H1 (cell line): ENCODE results near the gene KLRD1. TPM values are rescaled to one million over a fixed set of nuclear protein-coding genes. Genes with fewer than 3 reads are reported as not detected.

Experiments
- CTCF ChIA-PET: fragments of 300-600 bp; sonication (Branson Sonifier 250); formaldehyde crosslinking; loops from one replicate; lab custom pipeline; 2021; ENCODE audit not compliant: partially characterized antibody; lab: Charles Lee
- POLR2A ChIA-PET: fragments of 300-600 bp; sonication (Branson Sonifier 250); formaldehyde crosslinking; loops from one replicate; lab custom pipeline; 2021; ENCODE audit warnings: inconsistent platforms; ENCODE audit not compliant: partially characterized antibody; lab: Charles Lee
- DNase-seq, 2 experiments: peaks; one replicate each; pipeline versions ENCODE4 v3.0.0 to v3.0.0-alpha.2; 2010 to 2022; ENCODE audit warnings: low spot score in 2 of 2, low read depth in 1 of 2, mixed read lengths in 1 of 2
- FAIRE-seq: peaks from 2 replicates; lab custom pipeline; 2011; peaks lifted over from hg19 to GRCh38; lab: Jason Lieb, UNC
- H2AFZ ChIP-seq: 2 replicates; pipeline ENCODE4 v1.8.1; 2012; ENCODE audit warnings: low read length, inconsistent platforms
- H2AK5ac ChIP-seq: 2 replicates; pipeline ENCODE4 v1.6.1; 2013; ENCODE audit warnings: low read depth, low read length
- H2BK120ac ChIP-seq: replicated peaks from 2 replicates; pipeline ENCODE3; 2013; ENCODE audit warnings: low read depth, low read length, inconsistent platforms
- H2BK12ac ChIP-seq: 2 replicates; pipeline ENCODE4 v1.6.1; 2013; ENCODE audit warnings: low read depth, low read length
- H2BK15ac ChIP-seq: 2 replicates; pipeline ENCODE4 v1.6.1; 2013; ENCODE audit warnings: low read length
- H2BK20ac ChIP-seq: 2 replicates; pipeline ENCODE4 v1.6.1; 2013; ENCODE audit warnings: low read length
- H2BK5ac ChIP-seq: 2 replicates; pipeline ENCODE4 v1.6.1; 2013; ENCODE audit warnings: low read depth, low read length
- H3K14ac ChIP-seq: 2 replicates; pipeline ENCODE4 v1.6.1; 2013; ENCODE audit warnings: inconsistent platforms; ENCODE audit not compliant: insufficient read length
- H3K18ac ChIP-seq: 2 replicates; pipeline ENCODE4 v1.6.1; 2013; ENCODE audit warnings: low read length; ENCODE audit errors: extremely low read depth
- H3K23ac ChIP-seq: 2 replicates; pipeline ENCODE4 v1.6.1; 2013; ENCODE audit warnings: inconsistent platforms; ENCODE audit not compliant: insufficient read length
- H3K23me2 ChIP-seq: 2 replicates; pipeline ENCODE4 v1.6.1; 2013; ENCODE audit warnings: low read depth, low read length
- H3K27ac ChIP-seq: 2 replicates; pipeline ENCODE4 v1.6.1; 2011; ENCODE audit warnings: low read depth, low read length, inconsistent platforms
- H3K27me3 ChIP-seq, 4 experiments: replicated peaks in 1 of 4; 1 replicate in 1 of 4; 2 replicates in 3 of 4; pipeline versions ENCODE4 v1.6.1 to v1.8.1; 2011 to 2013; ENCODE audit warnings: low read length in 3 of 4, mild to moderate bottlenecking in 3 of 4, inconsistent platforms in 2 of 4, mixed read lengths in 2 of 4, moderate library complexity in 1 of 4; ENCODE audit not compliant: control insufficient read depth in 3 of 4, insufficient read depth in 3 of 4; ENCODE audit errors: extremely low read depth in 1 of 4
- H3K36me3 ChIP-seq, 4 experiments: 2 replicates each; pipeline versions ENCODE4 v1.6.1 to v1.8.1; 2011 to 2013; ENCODE audit warnings: mild to moderate bottlenecking in 4 of 4, low read length in 3 of 4, moderate library complexity in 2 of 4, control low read depth in 1 of 4, inconsistent platforms in 1 of 4; ENCODE audit not compliant: insufficient read depth in 4 of 4, control insufficient read depth in 2 of 4
- H3K4ac ChIP-seq: replicated peaks from 2 replicates; pipeline ENCODE3; 2013; ENCODE audit warnings: low read length, low read depth, mixed read lengths, inconsistent platforms; ENCODE audit not compliant: insufficient read length
- H3K4me1 ChIP-seq, 4 experiments: replicated peaks in 1 of 4; 1 replicate in 1 of 4; 2 replicates in 3 of 4; pipeline versions ENCODE4 v1.6.1 to v1.8.1; 2011 to 2013; ENCODE audit warnings: low read length in 3 of 4, inconsistent platforms in 2 of 4, mixed read lengths in 1 of 4; ENCODE audit not compliant: insufficient read depth in 4 of 4, control insufficient read depth in 3 of 4
- H3K4me2 ChIP-seq, 2 experiments: 2 replicates each; pipeline versions ENCODE4 v1.6.1 to v1.8.1; 2011 to 2013; ENCODE audit warnings: low read depth in 2 of 2, low read length in 2 of 2, control low read depth in 1 of 2, inconsistent platforms in 1 of 2, mild to moderate bottlenecking in 1 of 2; ENCODE audit not compliant: insufficient read depth in 1 of 2
- H3K4me3 ChIP-seq, 4 experiments: fragments of 200-600, 300-600 bp in 1 of 4; sonication (generic), shearing (Covaris generic), sonication (Bioruptor Twin) in 1 of 4; 2 replicates each; pipeline versions ENCODE4 v1.5.1 to v1.8.1; 2011 to 2016; ENCODE audit warnings: low read length in 4 of 4, low read depth in 3 of 4, control low read depth in 2 of 4, inconsistent platforms in 2 of 4, mild to moderate bottlenecking in 2 of 4, mixed read lengths in 1 of 4, moderate library complexity in 1 of 4; ENCODE audit not compliant: insufficient read depth in 2 of 4; ENCODE audit errors: extremely low read depth in 1 of 4
- H3K56ac ChIP-seq: replicated peaks from 2 replicates; pipeline ENCODE3; 2013; ENCODE audit warnings: low read depth, mild to moderate bottlenecking, mixed read lengths, low read length, inconsistent platforms; ENCODE audit not compliant: insufficient read length
- H3K79me1 ChIP-seq: 2 replicates; pipeline ENCODE4 v1.6.1; 2013; ENCODE audit warnings: low read depth, low read length, control low read depth
- H3K79me2 ChIP-seq, 2 experiments: 2 replicates each; pipeline versions ENCODE4 v1.6.1 to v1.8.1; 2012 to 2013; ENCODE audit warnings: low read length in 2 of 2, mild to moderate bottlenecking in 2 of 2, inconsistent platforms in 1 of 2; ENCODE audit not compliant: insufficient read depth in 2 of 2, control insufficient read depth in 1 of 2
- H3K9ac ChIP-seq, 4 experiments: replicated peaks in 1 of 4; 1 replicate in 1 of 4; 2 replicates in 3 of 4; pipeline versions ENCODE4 v1.6.1 to v1.8.1; 2011 to 2013; ENCODE audit warnings: low read depth in 3 of 4, low read length in 3 of 4, control low read depth in 2 of 4, mild to moderate bottlenecking in 2 of 4, moderate library complexity in 2 of 4, inconsistent platforms in 1 of 4; ENCODE audit errors: extremely low read depth in 1 of 4
- H3K9me3 ChIP-seq, 2 experiments: 2 replicates each; pipeline versions ENCODE4 v1.6.1 to v1.8.1; 2012 to 2013; ENCODE audit warnings: mild to moderate bottlenecking in 2 of 2, moderate library complexity in 2 of 2, control low read depth in 1 of 2, inconsistent platforms in 1 of 2, low read depth in 1 of 2, low read length in 1 of 2, mixed read lengths in 1 of 2; ENCODE audit not compliant: insufficient read depth in 2 of 2
- H4K20me1 ChIP-seq, 2 experiments: replicated peaks in 1 of 2; 2 replicates each; pipeline versions ENCODE3 to v1.8.1; 2011 to 2013; ENCODE audit warnings: inconsistent platforms in 2 of 2, low read length in 2 of 2, mild to moderate bottlenecking in 1 of 2; ENCODE audit not compliant: insufficient read depth in 2 of 2, control insufficient read depth in 1 of 2
- H4K5ac ChIP-seq: 2 replicates; pipeline ENCODE4 v1.6.1; 2013; ENCODE audit warnings: low read length, low read depth, mixed read lengths, inconsistent platforms; ENCODE audit not compliant: insufficient read length
- H4K8ac ChIP-seq: 2 replicates; pipeline ENCODE4 v1.8.0; 2013; ENCODE audit warnings: mild to moderate bottlenecking, moderate library complexity, low read length, inconsistent platforms; ENCODE audit not compliant: insufficient read depth; ENCODE audit errors: extremely low read depth
- H4K91ac ChIP-seq: replicated peaks from 2 replicates; pipeline ENCODE3; 2013; ENCODE audit warnings: low read length, mixed read lengths, inconsistent platforms; ENCODE audit not compliant: insufficient read length
- JUND ChIP-seq: IDR thresholded peaks from 2 replicates; pipeline ENCODE4 v1.6.1; 2011; ENCODE audit warnings: mild to moderate bottlenecking, improper control_type of control experiment, low read length
- RBBP5 ChIP-seq: IDR thresholded peaks from 2 replicates; pipeline ENCODE4 v1.7.1; 2012; ENCODE audit warnings: low read depth, mild to moderate bottlenecking, inconsistent platforms, low read length, moderate library complexity, borderline replicate concordance
- SP2 ChIP-seq: IDR thresholded peaks from 2 replicates; pipeline ENCODE4 v1.6.1; 2012; ENCODE audit warnings: mild to moderate bottlenecking, low read length, inconsistent platforms
- SRF ChIP-seq: IDR thresholded peaks from 2 replicates; pipeline ENCODE4 v1.6.1; 2011; ENCODE audit warnings: mild to moderate bottlenecking, low read depth, low read length, moderate library complexity
- TAF7 ChIP-seq: optimal IDR thresholded peaks from 2 replicates; pipeline ENCODE3; 2011; ENCODE audit warnings: low read depth, mild to moderate bottlenecking, inconsistent platforms, low read length, moderate library complexity, borderline replicate concordance
- WGBS, 2 experiments: shearing (Covaris generic) in 1 of 2; methylation state at CpG; one replicate each; pipeline versions ENCODE4 v1.1.6 to v1.1.7; 2013 to 2015; ENCODE audit warnings: low lambda C conversion rate in 2 of 2, mixed read lengths in 2 of 2, inconsistent platforms in 1 of 2, low coverage in 1 of 2, missing lambda C conversion rate in 1 of 2; ENCODE audit not compliant: insufficient replicate concordance in 2 of 2, insufficient coverage in 1 of 2, insufficient read length in 1 of 2; ENCODE audit errors: extremely low coverage in 1 of 2, missing lambda C conversion rate in 1 of 2; 5-methylcytosine and 5-hydroxymethylcytosine counted together
- polyA plus RNA-seq, 7 experiments: library from polyadenylated mRNA; depleted of rRNA in 3 of 7; stranded (reverse) in 5 of 7; unstranded in 2 of 7; fragments of >200 nt in 5 of 7; fragments of 200-250 nt in 2 of 7; gene quantifications; 1 replicate in 5 of 7; 2 replicates in 1 of 7; 4 replicates in 1 of 7; pipeline versions ENCODE4 v1.2.1 to v1.2.3, GENCODE V29; 2011 to 2013; ENCODE audit warnings: missing spikeins in 2 of 7, mixed read lengths in 2 of 7
- total RNA-seq: library from RNA; stranded (reverse); fragmentation: NEBNext Ultra II Directional; extraction: Animal tissue kit (Norgen Biotek cat#: 25700); gene quantifications from 2 replicates; pipeline ENCODE4 v1.2.1, GENCODE V29; 2021

The KLRD1 gene
- total and polyA plus RNA-seq, 2 of the 8 experiments (the other 6 are each of a cell fraction or from before 2014, with no cell fraction given): under 0.01 to 0.06 TPM

- no peak overlapping the region for H3K23ac ChIP-seq
- H3K4ac ChIP-seq: no peak overlapping the region
- no peaks in the 10 kb centered on the region; a peak in 1 of 4 replicates for H3K9me3 ChIP-seq
- no peak overlapping the region; the same call in 1 of the 2 replicates for H4K8ac ChIP-seq
- H4K5ac ChIP-seq: no peak overlapping the region
- no peak overlapping the region for H2BK20ac ChIP-seq
- H2BK5ac ChIP-seq: no peak overlapping the region
- H2AK5ac ChIP-seq: no peak overlapping the region
- H3K23me2 ChIP-seq: no peaks in the 10 kb centered on the region
- H3K4me3 ChIP-seq: no peak overlapping the region
- no peak overlapping the region for H2AFZ ChIP-seq
- peaks cover 3 to 14% (median 4%) of the 10 kb centered on the region in 4 experiments; a peak in 6 of 7 replicates for H3K4me1 ChIP-seq
- ChIA-PET CTCF (interaction anchor here (0.9 kb wide), 1 partner anchor 128 kb away, joined by 3 read pairs; no protein-coding TSS in a partner anchor), POLR2A (interaction anchor here (1.2 kb wide), 1 partner anchor 100 kb away, joined by 3 read pairs; no protein-coding TSS in a partner anchor)
- H3K27ac ChIP-seq: no peak overlapping the region
- no peak overlapping the region for H4K91ac ChIP-seq
- H3K9ac ChIP-seq: no peak overlapping the region
- 82% methylated on average over 5 of the region's 5 CpGs; no CpG with 5 or more reads in 1 of the 2 experiments for WGBS, 2 experiments
- H2BK15ac ChIP-seq: no peak overlapping the region
- H3K79me2 ChIP-seq: no peaks in the 10 kb centered on the region
- no peak overlapping the region for H3K56ac ChIP-seq
- no peaks in the 10 kb centered on the region for H3K27me3 ChIP-seq
- no peaks in the 10 kb centered on the region for H3K36me3 ChIP-seq
- H2BK12ac ChIP-seq: no peak overlapping the region
- no peak for DNase-seq
- H4K20me1 ChIP-seq: no peaks in the 10 kb centered on the region
- no peak overlapping the region for H3K4me2 ChIP-seq
- no peaks in the 10 kb centered on the region for H3K79me1 ChIP-seq
- H3K14ac ChIP-seq: no peak overlapping the region
- H2BK120ac ChIP-seq: no peak overlapping the region
- no peak overlapping the region for H3K18ac ChIP-seq
- no peak for FAIRE-seq
- TF ChIP-seq SP2 (no peak), JUND (no peak), TAF7 (no peak), SRF (no peak), RBBP5 (no peak)
These were observed 50.5 kb downstream of the KLRD1 start for GRCh38 chr12:10358131-10358530.
